Activated naive CD4-positive, alpha-beta T cell (primary cell): ENCODE data around the gene COX17.

Experiments
- DNase-seq, 4 experiments: peaks; one replicate each; lab custom pipeline; 2025; lab: John Stamatoyannopoulos, UW

COX17 gene

GRCh38 chr3:119673875-119674274 lies 3.3 kb downstream of the COX17 start:
- no peak for DNase-seq

DNA sequence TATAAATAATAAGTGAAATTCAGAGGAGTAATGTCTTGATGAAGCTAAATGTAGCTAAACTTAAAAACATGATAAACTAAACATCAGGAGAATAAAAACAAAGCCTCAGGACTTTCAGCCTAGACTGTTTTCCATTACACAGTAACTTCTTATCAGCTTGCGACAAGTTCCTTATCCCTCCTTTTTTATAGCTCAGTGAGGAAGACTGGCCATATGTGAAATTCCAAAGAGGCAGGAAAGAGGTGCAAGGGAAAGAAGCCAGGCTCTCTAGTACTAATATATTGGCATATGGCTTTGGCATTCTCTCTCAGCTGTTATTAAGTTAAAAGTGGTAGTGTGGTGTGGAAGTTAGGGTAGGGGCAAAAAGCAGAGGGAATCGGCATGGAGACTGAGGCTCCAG lies 4.4 kb downstream of the COX17 start:
- no peak for DNase-seq

DNA sequence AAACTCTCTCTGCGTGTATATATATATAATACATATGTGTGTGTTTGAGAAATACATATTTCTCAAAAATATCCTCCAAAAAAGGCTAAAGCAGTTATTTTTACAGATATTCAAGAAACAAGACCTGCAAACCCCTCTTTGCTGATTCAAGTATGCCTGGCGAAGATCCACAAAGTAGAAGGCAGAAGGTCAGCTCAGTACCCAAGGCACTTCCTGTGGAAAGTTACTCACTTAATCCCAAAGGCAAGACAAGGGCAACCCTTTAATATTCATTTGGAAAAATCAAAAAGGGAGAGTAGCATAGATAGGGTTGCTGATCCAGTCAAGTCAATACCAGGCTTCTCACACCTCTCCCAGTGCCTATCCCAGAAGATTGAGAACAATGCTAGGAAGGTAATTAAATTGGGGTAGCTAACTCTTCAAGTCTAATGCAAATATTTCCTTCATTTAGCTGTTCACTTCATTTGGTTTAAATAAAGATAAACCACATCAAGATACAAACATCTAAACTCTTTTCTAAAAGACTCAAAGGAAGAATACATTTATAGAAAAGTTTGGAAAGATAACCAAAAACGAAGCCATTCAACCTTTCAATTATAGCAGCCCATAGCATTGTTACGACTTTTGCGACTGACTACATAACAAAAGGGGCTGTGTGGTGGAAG lies 7.2 kb downstream of the COX17 start:
- no peak for DNase-seq

- no peak for DNase-seq
Observed at GRCh38 chr3:119665954-119666559, 11.1 kb downstream of the COX17 start.

DNA sequence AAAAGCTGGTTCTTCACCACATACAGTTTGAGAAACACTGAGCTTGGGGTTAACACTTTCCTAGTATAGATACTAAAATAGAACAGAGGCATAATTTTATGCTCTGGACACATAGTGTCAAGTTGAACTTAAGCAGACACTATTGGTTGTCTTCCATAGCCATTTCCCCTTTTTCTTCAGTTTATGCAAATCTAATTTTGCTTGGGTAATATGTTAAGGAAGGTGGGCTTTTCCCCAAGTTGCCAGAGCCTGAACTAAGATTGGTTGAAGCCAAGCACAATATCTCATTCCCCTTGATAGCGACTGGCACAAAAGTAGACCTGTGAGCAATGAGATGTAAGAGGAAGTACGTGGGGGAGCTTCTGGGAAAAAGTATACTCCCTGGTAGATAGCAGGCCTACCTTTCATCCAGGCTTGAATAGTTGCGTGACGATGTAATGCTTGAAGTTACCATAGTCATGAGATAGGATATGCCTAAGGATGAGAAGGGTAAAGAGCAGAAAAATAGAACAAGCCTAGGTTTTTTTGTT lies 12.3 kb downstream of the COX17 start:
- DNase-seq = no peak

DNA sequence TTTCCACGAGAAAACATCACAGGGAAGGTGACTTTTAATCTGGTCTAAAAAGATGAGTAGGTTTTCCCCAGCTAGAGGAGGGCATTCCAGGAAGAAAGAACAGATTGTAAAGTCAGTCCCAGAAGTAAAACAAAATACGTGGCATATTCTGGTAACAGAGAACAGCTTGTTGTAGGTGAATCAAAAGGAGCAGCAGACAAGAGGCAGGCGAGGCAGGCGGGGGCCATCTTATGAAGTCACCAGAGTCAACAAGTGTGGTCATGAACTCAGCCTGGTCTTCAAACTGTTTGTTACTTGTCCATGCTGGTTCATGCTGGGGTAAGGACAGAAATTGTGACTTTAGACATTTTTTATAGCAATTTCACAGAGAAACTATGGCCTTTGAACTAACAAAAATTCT lies 12.8 kb downstream of the COX17 start:
- DNase-seq = no peak

GRCh38 chr3:119663885-119664284 lies 13.3 kb downstream of the COX17 start:
- no peak for DNase-seq

DNA sequence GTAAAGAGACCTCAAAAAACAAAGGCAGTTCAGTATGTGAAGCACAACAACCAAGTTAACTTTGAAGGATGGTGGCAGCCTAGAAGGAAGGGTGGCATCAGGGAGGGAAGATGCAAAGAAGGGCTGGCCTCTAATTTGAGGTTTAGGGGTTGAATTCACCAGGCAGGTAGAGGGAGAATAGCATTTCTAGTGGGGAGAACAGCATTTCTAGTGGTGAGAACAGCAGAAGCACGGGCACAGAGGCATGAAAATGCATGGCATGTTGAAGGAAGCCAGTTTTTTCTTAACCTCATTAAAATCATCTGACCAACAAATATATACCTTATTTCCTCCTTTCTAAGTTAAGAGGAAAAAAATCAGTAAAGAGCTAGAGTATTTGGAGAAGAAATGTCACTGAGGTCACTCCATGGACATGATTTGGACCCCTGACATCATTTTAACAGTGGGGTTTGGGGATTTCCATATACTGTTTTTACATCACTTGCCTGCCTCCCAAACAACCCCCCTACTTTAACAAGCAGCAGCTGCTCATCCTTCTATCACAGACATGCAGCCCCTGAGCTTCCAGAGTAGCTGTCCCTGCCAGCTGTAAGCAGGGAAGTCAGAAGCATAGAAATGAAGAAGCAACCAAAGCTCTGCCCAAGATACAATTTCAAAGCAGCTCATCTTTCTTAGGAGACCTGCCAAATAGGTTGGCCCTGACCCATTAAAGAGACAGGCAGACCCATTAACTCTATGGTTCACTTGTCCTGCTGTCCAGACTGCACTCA lies 14.4 kb downstream of the COX17 start:
- DNase-seq = no peak

DNA sequence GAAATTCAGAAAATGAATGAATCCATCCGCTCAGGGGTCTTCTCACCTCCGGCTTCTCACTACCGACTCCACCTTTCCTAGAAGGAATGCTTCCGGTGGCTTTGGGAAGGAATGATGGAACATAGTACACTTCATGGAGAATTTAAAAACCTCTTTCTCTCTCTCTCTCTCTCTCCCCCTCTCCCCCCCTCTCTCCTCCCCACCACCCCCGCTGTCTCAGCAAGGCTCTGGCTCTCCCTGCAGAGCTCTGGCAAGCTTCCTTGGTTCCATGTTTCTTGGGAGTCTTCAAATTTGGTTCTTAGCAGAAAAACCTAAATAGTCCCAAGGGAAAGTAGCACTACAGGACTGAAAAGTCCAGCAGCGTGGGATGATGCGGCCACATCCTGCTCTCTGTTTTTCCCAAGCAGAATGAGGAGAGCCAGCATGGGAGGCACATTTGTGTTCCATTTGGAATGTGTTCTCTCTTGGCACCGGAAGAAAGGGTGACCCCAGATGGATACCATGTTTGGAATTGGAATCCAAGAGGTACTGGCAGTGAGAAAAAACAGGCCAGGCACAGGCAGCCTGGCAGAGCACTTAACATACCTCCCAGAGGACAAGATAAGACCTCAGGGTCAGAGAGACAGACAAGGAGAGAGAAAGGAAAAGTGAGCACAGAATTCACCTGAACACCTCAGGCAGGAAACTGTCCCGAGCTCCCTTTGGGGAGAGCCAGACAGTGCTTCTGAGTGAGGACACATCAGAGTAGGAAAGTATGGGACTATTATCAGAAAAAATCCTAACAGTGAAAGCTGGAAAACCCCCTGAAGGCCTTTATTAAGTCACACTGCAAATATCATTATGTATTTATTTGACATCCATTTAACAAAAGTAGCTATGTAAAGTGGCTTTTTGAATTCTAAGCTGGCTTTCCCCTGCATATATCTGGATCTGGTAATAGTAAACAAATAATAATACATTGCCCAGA lies 16.4 kb downstream of the COX17 start, which contains the start of gene POPDC2:
Gene POPDC2 (minus strand): TSS at position 116 of the 967 bp plus-strand sequence. CDS start 166 bp downstream, outside the sequence.
- no peak for DNase-seq

GRCh38 chr3:119659606-119660291 lies 17.5 kb downstream of the COX17 start:
- DNase-seq = no peak

DNA sequence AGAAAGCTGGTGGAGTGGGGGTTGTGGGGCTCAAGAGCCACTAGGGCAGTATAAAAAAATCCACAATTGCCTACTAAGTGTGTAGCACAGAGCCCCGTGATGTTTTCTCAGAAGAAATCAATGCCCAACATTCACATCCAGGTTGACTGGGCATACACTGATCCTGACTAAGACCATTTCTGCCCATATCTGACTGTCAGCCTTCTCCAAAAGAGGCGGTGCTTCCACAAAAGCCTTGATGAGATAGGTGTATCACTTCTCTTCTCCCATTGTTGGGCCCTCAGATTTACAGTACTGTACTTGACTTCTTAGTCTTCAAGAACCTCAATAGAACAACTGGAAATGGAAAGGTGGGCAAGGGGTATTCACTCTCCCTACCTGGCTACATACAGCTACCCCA lies 18.2 kb downstream of the COX17 start:
- DNase-seq = no peak

GRCh38 chr3:119657887-119658702 lies 19.1 kb downstream of the COX17 start:
- no peak for DNase-seq

- DNase-seq = no peak
Observed at GRCh38 chr3:119653876-119654275, 23.3 kb downstream of the COX17 start.

DNA sequence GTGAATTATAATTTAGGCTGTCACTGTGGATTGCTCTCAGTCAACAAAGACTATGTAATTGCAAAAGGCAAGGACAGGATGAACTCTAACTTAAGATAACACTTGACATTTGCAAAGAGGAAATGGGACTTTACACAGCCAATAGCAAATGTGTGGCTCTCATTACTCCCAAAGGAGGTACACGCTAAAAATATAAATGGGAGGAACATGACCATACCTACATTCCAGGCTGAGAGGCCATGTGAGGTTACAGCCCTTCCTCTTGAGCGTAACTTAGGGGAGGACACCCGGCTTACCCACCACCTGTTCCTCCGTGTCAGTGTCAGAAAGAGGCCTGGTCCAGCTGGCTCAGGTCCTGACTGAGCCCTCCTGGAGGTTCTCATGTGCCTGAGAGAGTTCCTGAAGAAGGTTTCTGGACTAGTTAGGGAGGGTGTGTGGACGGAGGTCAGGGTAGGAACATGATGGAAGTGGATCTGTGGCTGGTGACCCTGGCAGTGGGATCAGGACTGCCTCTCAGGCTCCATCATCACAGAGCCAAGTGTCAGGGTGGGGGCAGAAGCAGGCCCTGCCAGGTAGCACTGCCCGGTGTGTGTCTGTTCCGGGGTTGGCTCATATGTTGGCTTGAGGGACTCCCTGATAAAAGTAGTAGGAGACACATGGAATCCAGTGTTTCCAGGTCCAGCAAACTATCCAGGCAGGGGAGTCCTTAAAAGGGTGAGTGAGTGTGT lies 24.7 kb downstream of the COX17 start:
- no peak for DNase-seq

DNA sequence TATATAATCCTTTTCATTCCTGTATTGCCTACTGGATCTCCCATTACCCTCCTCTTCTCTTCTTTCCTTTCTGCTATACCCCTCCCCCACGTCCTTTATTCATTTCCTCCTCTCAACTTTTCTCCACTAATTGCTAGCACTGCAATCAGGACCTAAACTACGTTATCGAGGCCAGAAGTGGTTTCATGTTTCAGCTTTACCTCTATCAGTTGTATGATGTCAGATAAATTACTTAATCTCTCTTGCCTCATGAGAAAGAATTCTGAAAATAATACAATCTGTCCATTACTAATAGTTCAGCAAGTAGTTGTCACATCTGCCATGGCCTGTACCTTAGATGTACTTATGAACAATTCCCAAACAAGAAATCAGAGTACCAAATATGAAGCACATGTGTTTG lies 27.4 kb downstream of the COX17 start:
- DNase-seq = no peak

DNA sequence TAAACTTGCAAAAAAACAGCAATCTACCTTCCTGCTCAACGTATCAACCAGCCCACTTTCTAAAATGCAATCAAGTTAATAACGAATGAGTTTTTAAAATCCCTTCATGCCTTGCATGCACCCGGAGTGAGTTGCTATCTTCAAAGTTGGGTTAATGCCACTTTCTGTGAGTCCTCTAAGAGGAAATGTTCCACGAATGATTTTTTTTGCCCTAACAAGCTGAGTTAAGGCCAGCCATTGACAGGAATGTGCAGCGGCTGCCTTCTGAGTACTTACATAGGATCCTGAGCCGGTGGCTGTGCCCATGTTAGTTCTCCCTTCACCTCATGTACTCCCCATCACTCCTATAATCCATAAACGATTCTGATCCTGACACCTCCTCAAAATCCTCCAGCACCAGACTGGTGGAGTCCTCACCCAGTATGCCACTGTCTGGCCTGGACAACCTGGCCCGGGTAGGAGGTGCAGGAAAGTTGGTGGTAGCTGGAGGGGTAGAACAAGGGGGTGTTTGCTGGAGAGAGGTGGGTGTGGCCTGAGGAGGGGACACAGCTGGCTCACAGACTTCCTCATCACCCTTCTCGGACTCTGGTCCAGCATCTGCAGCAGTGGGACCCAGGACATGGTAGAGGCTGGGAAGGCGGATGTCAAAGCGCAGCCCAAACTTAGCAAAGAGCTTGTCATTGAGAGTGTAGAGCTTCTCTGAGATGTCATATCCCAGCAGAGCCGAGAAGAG lies 29.2 kb downstream of the COX17 start:
- DNase-seq = no peak

GRCh38 chr3:119647171-119647570 lies 30.0 kb downstream of the COX17 start:
- no peak for DNase-seq

GRCh38 chr3:119645813-119646212 lies 31.4 kb downstream of the COX17 start:
- no peak for DNase-seq

DNA sequence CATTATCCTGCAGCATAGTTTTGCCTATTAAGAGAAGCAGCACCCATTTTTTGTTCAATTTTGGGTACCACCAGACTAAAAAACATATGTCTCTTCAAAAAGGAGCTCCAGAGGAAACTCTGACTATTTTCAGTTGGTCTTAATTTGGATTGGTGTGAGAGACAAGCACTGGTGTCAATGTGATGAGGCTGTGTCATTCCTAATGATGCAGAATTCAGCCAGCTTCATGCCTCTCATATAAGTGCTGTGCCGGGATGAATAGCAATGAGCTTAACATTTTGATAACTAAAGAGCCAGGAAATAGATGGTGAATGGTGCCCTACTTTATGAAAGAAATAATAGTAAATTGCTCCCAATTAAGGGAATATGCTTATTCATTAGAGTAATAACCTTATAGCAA lies 32.7 kb downstream of the COX17 start:
- no peak for DNase-seq
